BJ (cell line): ENCODE data around the gene NPAS3. TPM values are rescaled to one million over a fixed set of nuclear protein-coding genes. Genes with fewer than 3 reads are reported as not detected.

ENCODE experiments used
- CTCF ChIA-PET: fragments of 350-600 bp; formaldehyde crosslinking; extraction: SDS; loops from one replicate; lab custom pipeline; 2021; ENCODE audit warnings: antibody characterized with exemption, inconsistent platforms; lab: Yijun Ruan, JAX
- POLR2A ChIA-PET: fragments of 300-600 bp; sonication (Branson Sonifier 250); formaldehyde crosslinking; extraction: SDS; loops from one replicate; lab custom pipeline; 2021; ENCODE audit warnings: antibody characterized with exemption; lab: Charles Lee
- DNase-seq: peaks from one replicate; pipeline ENCODE4 v3.0.0-alpha.2; 2011; ENCODE audit warnings: low read depth
- H3K27me3 ChIP-seq: 2 replicates; pipeline ENCODE4 v1.6.0; 2011; ENCODE audit warnings: low read length; ENCODE audit not compliant: control insufficient read depth, insufficient read depth
- H3K36me3 ChIP-seq: 2 replicates; pipeline ENCODE4 v1.5.1; 2011; ENCODE audit warnings: low read length; ENCODE audit not compliant: control insufficient read depth, insufficient read depth
- H3K4me3 ChIP-seq: 2 replicates; pipeline ENCODE4 v1.5.1; 2011; ENCODE audit warnings: low read depth, mild to moderate bottlenecking, control low read depth, low read length
- polyA plus RNA-seq: library from polyadenylated mRNA; depleted of rRNA; stranded (reverse); fragments of >200 nt; gene quantifications from 2 replicates; pipeline ENCODE4 v1.2.3, GENCODE V29; 2011
- TF ChIP-seq, protein P1 (sequence below): IDR thresholded peaks from 2 replicates; pipeline ENCODE4 v1.5.1; 2011; ENCODE audit warnings: low read depth, mild to moderate bottlenecking, control low read depth, inconsistent platforms, low read length, moderate library complexity; ENCODE audit not compliant: insufficient read depth

NPAS3 gene
- polyA plus RNA-seq, 1 experiment = 0.09 TPM

- no peaks in the 10 kb centered on the region for H3K36me3 ChIP-seq
- ChIA-PET POLR2A (no interaction called here), CTCF (no interaction called here)
Observed at GRCh38 chr14:33461036-33461435, 522.4 kb downstream of the NPAS3 start.

DNA sequence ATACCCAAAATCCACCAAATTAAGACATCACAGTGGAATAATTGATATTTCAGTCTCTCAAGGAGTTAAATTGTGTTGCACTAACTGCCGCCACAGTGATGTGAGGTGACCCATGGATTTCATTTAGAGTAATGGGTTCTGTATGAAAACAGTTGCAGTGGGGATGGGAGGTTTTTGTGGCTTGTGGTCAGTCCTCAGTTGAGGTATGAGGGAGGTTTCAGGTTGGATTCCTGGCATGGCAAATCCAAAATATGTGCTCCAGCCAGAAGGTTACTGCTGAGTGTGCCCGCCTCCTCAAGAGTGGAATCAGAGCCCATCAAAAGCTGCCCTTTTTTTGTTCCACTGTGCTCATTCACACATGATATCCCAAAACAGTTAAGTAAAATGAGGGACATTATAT is 525.1 kb downstream of the NPAS3 start:
- no peak overlapping the region for H3K4me3 ChIP-seq
- no peak for DNase-seq
- ChIA-PET CTCF (no interaction called here), POLR2A (no interaction called here)
- peaks cover 2% of the 10 kb centered on the region; the same call in 1 of the 2 replicates for H3K27me3 ChIP-seq
- no peaks in the 10 kb centered on the region for H3K36me3 ChIP-seq
- TF ChIP-seq, protein P1, sequence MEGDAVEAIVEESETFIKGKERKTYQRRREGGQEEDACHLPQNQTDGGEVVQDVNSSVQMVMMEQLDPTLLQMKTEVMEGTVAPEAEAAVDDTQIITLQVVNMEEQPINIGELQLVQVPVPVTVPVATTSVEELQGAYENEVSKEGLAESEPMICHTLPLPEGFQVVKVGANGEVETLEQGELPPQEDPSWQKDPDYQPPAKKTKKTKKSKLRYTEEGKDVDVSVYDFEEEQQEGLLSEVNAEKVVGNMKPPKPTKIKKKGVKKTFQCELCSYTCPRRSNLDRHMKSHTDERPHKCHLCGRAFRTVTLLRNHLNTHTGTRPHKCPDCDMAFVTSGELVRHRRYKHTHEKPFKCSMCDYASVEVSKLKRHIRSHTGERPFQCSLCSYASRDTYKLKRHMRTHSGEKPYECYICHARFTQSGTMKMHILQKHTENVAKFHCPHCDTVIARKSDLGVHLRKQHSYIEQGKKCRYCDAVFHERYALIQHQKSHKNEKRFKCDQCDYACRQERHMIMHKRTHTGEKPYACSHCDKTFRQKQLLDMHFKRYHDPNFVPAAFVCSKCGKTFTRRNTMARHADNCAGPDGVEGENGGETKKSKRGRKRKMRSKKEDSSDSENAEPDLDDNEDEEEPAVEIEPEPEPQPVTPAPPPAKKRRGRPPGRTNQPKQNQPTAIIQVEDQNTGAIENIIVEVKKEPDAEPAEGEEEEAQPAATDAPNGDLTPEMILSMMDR = no peak

More at GRCh38 chr14:33461036-33461435, 522.4 kb downstream of the NPAS3 start:
- Histone ChIP-seq H3K4me3 (no peak overlapping the region), H3K27me3 (peaks cover 4% of the 10 kb centered on the region; the same call in 1 of the 2 replicates)
- TF ChIP-seq, protein P1 = no peak
- DNase-seq = no peak

GRCh38 chr14:33464254-33464962 is 525.7 kb downstream of the NPAS3 start:
- no peaks in the 10 kb centered on the region for H3K36me3 ChIP-seq
- H3K4me3 ChIP-seq = no peak overlapping the region
- CTCF ChIA-PET = no interaction called here
- TF ChIP-seq, protein P1 = no peak
- no peak for DNase-seq
- POLR2A ChIA-PET = no interaction called here
- H3K27me3 ChIP-seq = peaks cover 2% of the 10 kb centered on the region; the same call in 1 of the 2 replicates

DNA sequence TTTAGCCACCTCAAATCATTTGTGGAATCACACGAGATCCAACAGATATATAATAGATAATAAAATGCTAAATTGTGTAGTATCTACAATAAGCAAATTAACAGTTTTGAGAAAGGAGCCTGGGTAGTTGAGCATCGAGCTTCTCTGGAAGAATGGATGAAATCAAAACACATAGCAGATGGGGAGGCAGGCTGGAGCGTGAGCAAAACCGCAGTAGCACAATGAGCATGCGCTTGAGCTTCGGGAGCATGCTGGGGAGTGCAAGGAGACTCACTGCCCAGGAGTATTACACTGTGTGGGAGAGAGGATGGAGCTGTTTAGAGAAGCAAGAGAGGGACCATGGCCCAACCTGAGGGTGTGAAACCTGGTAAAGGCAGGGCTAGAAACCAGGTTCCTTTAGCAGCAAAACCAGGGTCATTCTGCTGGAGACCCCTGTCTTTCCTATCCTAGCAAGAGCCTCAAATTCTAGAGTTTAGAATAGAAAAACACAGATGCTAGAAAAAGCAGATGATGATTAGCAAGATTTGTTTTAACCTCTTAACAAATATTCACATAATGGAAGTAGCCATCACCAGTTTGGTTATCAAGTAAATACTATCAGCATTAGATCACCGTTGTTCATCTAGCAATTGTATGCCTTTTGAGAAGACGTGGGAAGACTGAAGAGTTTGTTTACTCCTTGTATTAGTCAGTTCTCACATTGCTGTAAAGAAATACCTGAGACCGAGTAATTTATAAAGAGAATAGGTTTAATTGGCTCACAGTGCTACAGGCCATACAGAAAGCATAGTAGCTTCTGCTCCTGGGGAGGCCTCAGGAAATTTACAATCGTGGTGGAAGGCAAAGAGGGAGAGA is 527.4 kb downstream of the NPAS3 start:
- H3K36me3 ChIP-seq = no peaks in the 10 kb centered on the region
- ChIA-PET POLR2A (no interaction called here), CTCF (no interaction called here)
- H3K4me3 ChIP-seq = no peak overlapping the region
- TF ChIP-seq, protein P1 = no peak
- peaks cover 2% of the 10 kb centered on the region for H3K27me3 ChIP-seq
- DNase-seq = no peak

GRCh38 chr14:33467971-33468370 is 529.3 kb downstream of the NPAS3 start:
- H3K4me3 ChIP-seq = no peak overlapping the region
- POLR2A ChIA-PET = no interaction called here
- TF ChIP-seq, protein P1 = no peak
- DNase-seq = no peak
- H3K36me3 ChIP-seq = no peaks in the 10 kb centered on the region
- CTCF ChIA-PET = no interaction called here
- H3K27me3 ChIP-seq = no peaks in the 10 kb centered on the region; the same call in 1 of the 2 replicates
